GM12878 (cell line): ENCODE results near the gene INO80.

Source experiments
- ETV6 ChIP-seq, 2 experiments: fragments of 450-650 bp in 1 of 2; IDR thresholded peaks in 1 of 2; conservative IDR thresholded peaks in 1 of 2; 2 replicates each; pipeline ENCODE4 v1.6.1; 2014; ENCODE audit warnings: antibody characterized with exemption in 1 of 2, borderline replicate concordance in 1 of 2, low read depth in 1 of 2, mild to moderate bottlenecking in 1 of 2, moderate library complexity in 1 of 2
- EZH2 ChIP-seq: IDR thresholded peaks from 2 replicates; pipeline ENCODE4 v1.6.1; 2012; ENCODE audit warnings: low read depth, mild to moderate bottlenecking, control low read depth, inconsistent platforms, low read length, borderline replicate concordance; ENCODE audit not compliant: control insufficient read depth
- MTA2 ChIP-seq: fragments of 450-650 bp; IDR thresholded peaks from 2 replicates; pipeline ENCODE4 v1.6.1; 2016; ENCODE audit warnings: low read depth, mild to moderate bottlenecking, moderate library complexity
- MXI1 ChIP-seq: fragments of 150-350 bp; IDR thresholded peaks from 2 replicates; pipeline ENCODE4 v1.6.1; 2011; ENCODE audit warnings: low read depth, mild to moderate bottlenecking, inconsistent platforms, low read length, improper control_type of control experiment
- POLR2A ChIP-seq: IDR thresholded peaks from 2 replicates; pipeline ENCODE4 v1.6.1; 2011; ENCODE audit warnings: low read depth, mild to moderate bottlenecking, low read length
- YY1 ChIP-seq: IDR thresholded peaks from 2 replicates; pipeline ENCODE4 v1.6.1; 2011; ENCODE audit warnings: low read depth, mild to moderate bottlenecking, low read length
- ZNF24 ChIP-seq: fragments of 450-650 bp; IDR thresholded peaks from 2 replicates; pipeline ENCODE4 v1.6.1; 2017; ENCODE audit warnings: antibody characterized with exemption, mild to moderate bottlenecking

DNA sequence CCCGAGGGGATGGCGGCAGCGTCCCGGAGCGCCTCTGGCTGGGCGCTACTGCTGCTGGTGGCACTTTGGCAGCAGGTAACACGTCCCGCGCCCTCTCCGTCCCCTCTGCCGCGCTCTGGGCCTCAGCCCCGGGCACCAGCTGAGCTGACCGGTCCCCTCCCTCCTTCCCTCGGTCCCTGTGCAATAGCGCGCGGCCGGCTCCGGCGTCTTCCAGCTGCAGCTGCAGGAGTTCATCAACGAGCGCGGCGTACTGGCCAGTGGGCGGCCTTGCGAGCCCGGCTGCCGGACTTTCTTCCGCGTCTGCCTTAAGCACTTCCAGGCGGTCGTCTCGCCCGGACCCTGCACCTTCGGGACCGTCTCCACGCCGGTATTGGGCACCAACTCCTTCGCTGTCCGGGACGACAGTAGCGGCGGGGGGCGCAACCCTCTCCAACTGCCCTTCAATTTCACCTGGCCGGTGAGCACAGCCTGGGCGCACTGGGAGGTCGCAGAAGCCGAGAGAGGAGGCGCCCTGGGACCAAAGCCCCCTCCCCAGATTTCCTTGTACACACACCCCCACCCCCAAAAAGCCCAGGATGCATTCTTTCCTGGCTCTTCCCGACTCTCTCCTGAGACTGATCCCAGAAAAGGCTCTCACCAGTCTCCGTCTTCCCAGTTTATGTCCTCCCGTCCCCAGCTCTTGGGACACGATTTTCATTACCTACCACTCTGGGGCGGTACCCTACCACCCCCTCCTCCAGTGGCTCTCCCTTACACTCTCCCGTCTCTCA lies 186.2 kb downstream of the INO80 start:
- TF ChIP-seq MTA2 = no peak
- TF ChIP-seq YY1 = no peak
- TF ChIP-seq POLR2A = no peak
- no peak for TF ChIP-seq ZNF24
- no peak for TF ChIP-seq EZH2
- no peak for TF ChIP-seq MXI1
- TF ChIP-seq ETV6 (conservative IDR thresholded peaks at IDR 0.05 in 1 of 2, IDR thresholded peaks at IDR 0.05 in 1 of 2; ENCODE audit: borderline replicate concordance in 1 of 2, low read depth in 1 of 2) = no peak
